ENCODE results near the gene PTPRM.

GRCh38 chr18:7601936-7602335 lies 34.8 kb downstream of the PTPRM start:
- TF ChIP-seq EZH2 (IDR thresholded peaks at IDR 0.05; ENCODE audit: insufficient read depth, poor library complexity, severe bottlenecking) (no peak), EZH2phosphoT487 (IDR thresholded peaks at IDR 0.05; ENCODE audit: insufficient read depth, low read depth) (no peak)
